ENCODE measurements around the gene NXT1. TPM values are rescaled to one million over a fixed set of nuclear protein-coding genes. Genes with fewer than 3 reads are reported as not detected.

The NXT1 gene
- total RNA-seq, 2 donors from 2014 or later = 39.2 to 59.8 TPM

DNA sequence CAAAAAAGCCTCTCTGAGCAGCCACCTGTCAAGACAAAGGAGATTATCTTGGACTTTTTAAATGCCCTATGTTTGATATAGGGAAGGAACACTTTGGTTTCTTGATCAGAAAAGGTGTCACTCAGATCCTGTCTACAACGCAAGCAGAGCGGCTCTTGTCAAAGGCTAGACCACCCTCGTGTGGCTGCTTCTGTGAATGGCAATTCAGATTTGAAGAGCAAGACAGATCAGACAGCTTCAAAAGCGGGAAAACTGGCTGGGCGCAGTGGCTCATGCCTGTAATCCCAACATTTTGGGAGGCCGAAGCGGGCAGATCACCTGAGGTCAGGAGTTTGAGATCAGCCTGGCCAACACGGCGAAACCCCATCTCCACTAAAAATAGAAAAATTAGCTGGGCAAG, 10.1 kb upstream of the NXT1 start:
- intact Hi-C loops (cut with DNase I) = loop anchor here (2.0 to 10.0 kb wide), 3 partner anchors 286 to 1006 kb away; no protein-coding TSS in a partner anchor
- DNase-seq (ENCODE audit: low spot score) = peak; percentile 66
- no peak overlapping the region for H3K27ac ChIP-seq
- H3K36me3 ChIP-seq = no peaks in the 10 kb centered on the region
- no peaks in the 10 kb centered on the region for H3K27me3 ChIP-seq (replicated peaks; ENCODE audit: insufficient read depth)
- H3K9me3 ChIP-seq = no peaks in the 10 kb centered on the region
- TF ChIP-seq POLR2AphosphoS5 (IDR thresholded peaks at IDR 0.05) (peak; percentile 20), POLR2A (IDR thresholded peaks at IDR 0.05) (no peak)
- TF ChIP-seq, protein P1, sequence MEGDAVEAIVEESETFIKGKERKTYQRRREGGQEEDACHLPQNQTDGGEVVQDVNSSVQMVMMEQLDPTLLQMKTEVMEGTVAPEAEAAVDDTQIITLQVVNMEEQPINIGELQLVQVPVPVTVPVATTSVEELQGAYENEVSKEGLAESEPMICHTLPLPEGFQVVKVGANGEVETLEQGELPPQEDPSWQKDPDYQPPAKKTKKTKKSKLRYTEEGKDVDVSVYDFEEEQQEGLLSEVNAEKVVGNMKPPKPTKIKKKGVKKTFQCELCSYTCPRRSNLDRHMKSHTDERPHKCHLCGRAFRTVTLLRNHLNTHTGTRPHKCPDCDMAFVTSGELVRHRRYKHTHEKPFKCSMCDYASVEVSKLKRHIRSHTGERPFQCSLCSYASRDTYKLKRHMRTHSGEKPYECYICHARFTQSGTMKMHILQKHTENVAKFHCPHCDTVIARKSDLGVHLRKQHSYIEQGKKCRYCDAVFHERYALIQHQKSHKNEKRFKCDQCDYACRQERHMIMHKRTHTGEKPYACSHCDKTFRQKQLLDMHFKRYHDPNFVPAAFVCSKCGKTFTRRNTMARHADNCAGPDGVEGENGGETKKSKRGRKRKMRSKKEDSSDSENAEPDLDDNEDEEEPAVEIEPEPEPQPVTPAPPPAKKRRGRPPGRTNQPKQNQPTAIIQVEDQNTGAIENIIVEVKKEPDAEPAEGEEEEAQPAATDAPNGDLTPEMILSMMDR (IDR thresholded peaks at IDR 0.05) = peak; percentile 24 to 74 (median 63)
- H3K4me3 ChIP-seq = no peak overlapping the region
- H3K4me1 ChIP-seq (replicated peaks) = no peaks in the 10 kb centered on the region
- 27% methylated on average over 9 of the region's 9 CpGs for WGBS

DNA sequence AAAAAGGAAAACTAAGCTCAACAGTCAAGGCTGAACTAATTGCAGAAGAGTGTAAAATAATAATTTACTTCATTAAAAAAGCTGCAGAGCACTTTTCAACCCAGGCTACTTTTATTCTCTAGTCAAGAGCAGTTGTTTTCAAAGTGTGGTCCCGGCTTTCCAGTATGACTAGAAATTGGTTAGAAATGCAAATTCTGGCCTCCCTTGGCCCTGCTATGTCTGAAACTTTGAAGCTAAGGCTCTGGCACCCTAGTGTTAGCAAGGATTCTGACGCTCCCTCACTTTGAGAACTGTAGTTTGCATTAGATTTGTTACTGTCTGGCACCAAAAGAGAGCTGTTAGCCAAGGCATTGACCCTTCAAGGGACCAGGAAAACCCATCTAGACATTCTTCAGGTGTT, 9.5 kb upstream of the NXT1 start:
- no peak overlapping the region for H3K4me3 ChIP-seq
- no peak for DNase-seq (ENCODE audit: low spot score)
- H3K9me3 ChIP-seq = no peaks in the 10 kb centered on the region
- TF ChIP-seq, protein P1 (IDR thresholded peaks at IDR 0.05) = no peak
- TF ChIP-seq POLR2AphosphoS5 (IDR thresholded peaks at IDR 0.05) (no peak), POLR2A (IDR thresholded peaks at IDR 0.05) (no peak)
- WGBS = 84% methylated on average over 2 of the region's 2 CpGs
- no peaks in the 10 kb centered on the region for H3K36me3 ChIP-seq
- no peaks in the 10 kb centered on the region for H3K27me3 ChIP-seq (replicated peaks; ENCODE audit: insufficient read depth)
- H3K27ac ChIP-seq = no peak overlapping the region
- intact Hi-C loops (cut with DNase I) = loop anchor here (2.0 to 10.0 kb wide), 3 partner anchors 286 to 1006 kb away; no protein-coding TSS in a partner anchor
- H3K4me1 ChIP-seq (replicated peaks) = no peaks in the 10 kb centered on the region

DNA sequence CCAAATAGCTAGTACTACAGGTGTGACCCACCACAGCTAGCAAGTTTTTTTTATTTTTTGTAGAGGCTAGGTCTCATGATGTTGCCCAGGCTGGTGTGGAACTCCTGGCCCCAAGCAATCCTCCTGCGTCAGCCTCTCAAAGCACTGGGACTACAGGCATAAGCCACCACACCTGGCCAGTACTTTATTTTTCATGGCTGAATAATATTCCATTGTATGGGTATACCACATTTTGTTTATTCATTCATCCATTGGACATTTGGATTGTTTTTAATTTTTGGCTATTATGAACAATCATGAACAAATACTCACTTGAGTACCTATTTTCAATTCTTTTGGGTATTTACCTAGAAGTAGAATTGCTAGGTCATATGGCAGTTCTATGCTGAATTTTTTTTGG, 7.0 kb upstream of the NXT1 start:
- TF ChIP-seq, protein P1 (IDR thresholded peaks at IDR 0.05) = no peak
- H3K27ac ChIP-seq = no peak overlapping the region
- no peaks in the 10 kb centered on the region for H3K9me3 ChIP-seq
- WGBS = 94% methylated on average over 1 of the region's 1 CpG
- intact Hi-C loops (cut with DNase I) = loop anchor here (10.0 kb wide), 2 partner anchors 289 to 1009 kb away; no protein-coding TSS in a partner anchor
- H3K4me3 ChIP-seq = no peak overlapping the region
- H3K4me1 ChIP-seq (replicated peaks) = no peaks in the 10 kb centered on the region
- no peaks in the 10 kb centered on the region for H3K27me3 ChIP-seq (replicated peaks; ENCODE audit: insufficient read depth)
- DNase-seq (ENCODE audit: low spot score) = no peak
- no peaks in the 10 kb centered on the region for H3K36me3 ChIP-seq

DNA sequence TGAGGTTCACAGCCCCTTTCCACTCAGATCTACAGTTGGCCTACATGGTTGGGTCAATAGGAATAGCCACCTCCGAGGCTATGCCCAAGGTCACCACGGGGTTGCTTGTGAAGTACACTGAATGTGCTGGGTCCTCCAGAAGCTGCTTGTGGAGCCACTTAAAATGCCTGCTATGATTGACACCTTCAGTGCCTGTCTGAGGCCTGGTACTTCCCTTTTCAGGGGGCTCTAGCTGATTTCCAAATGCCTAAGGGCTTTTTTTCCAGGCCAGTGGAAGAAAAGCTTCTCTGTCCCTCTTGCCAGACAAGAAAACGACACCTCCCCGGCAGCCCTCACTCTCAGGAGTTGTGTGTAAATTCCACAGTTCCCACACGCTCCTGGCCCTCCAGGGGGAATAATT, 6.3 kb upstream of the NXT1 start:
- H3K4me3 ChIP-seq = no peak overlapping the region
- intact Hi-C loops (cut with DNase I) = loop anchor here (10.0 kb wide), 2 partner anchors 290 to 1010 kb away; no protein-coding TSS in a partner anchor
- H3K36me3 ChIP-seq = no peaks in the 10 kb centered on the region
- H3K27ac ChIP-seq = no peak overlapping the region
- H3K27me3 ChIP-seq (replicated peaks; ENCODE audit: insufficient read depth) = no peaks in the 10 kb centered on the region
- TF ChIP-seq POLR2A (IDR thresholded peaks at IDR 0.05) = no peak
- no peak for TF ChIP-seq POLR2AphosphoS5 (IDR thresholded peaks at IDR 0.05)
- TF ChIP-seq, protein P1 (IDR thresholded peaks at IDR 0.05) = no peak
- no peaks in the 10 kb centered on the region for H3K9me3 ChIP-seq
- WGBS = 53% methylated on average over 5 of the region's 5 CpGs
- no peaks in the 10 kb centered on the region for H3K4me1 ChIP-seq (replicated peaks)
- DNase-seq (ENCODE audit: low spot score) = no peak

DNA sequence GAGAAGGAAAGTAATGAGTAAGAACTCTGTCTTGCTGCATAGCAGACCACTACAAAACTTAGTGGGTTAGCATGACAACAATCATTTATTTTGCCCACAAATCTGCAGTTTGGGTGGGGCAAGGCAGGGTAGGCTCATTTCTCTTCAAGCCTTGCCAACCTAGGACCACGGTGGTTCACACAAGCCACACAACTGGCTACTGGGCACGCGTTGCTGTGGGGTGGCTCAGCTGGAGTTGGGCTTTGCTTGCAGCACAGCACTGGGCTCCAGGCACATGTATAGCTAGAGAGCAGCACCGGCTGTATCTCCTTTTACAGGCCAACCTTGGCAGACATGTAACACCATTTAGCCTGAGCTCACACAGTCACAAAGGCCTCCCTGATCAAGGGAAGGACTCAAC, 4.6 kb upstream of the NXT1 start:
- no peak for DNase-seq (ENCODE audit: low spot score)
- H3K4me3 ChIP-seq = no peak overlapping the region
- no peaks in the 10 kb centered on the region for H3K36me3 ChIP-seq
- 83% methylated on average over 4 of the region's 4 CpGs for WGBS
- no peak overlapping the region for H3K27ac ChIP-seq
- no peaks in the 10 kb centered on the region for H3K27me3 ChIP-seq (replicated peaks; ENCODE audit: insufficient read depth)
- no peaks in the 10 kb centered on the region for H3K4me1 ChIP-seq (replicated peaks)
- intact Hi-C loops (cut with DNase I) = loop anchor here (5.0 to 10.0 kb wide), 3 partner anchors 261 to 1011 kb away; partner anchors contain the start of gene CST9
- no peak for TF ChIP-seq POLR2A (IDR thresholded peaks at IDR 0.05)
- TF ChIP-seq, protein P1 (IDR thresholded peaks at IDR 0.05) = no peak
- TF ChIP-seq POLR2AphosphoS5 (IDR thresholded peaks at IDR 0.05) = no peak
- no peaks in the 10 kb centered on the region for H3K9me3 ChIP-seq
